T47D (cell line): ENCODE results near the gene AQP10.
"Not testable (repeated sequence)": the region's sequence is repeated elsewhere in the genome, so short reads cannot be mapped to it uniquely, and the experiment has no call there.

Experiments
- DNase-seq, 2 experiments: peaks; one replicate each; pipeline versions ENCODE4 v3.0.0 to v3.0.0-alpha.2; 2011 to 2012; ENCODE audit warnings: low read depth in 1 of 2, low spot score in 1 of 2
- JUND ChIP-seq: IDR thresholded peaks from 2 replicates; pipeline ENCODE4 v1.6.1; 2012; ENCODE audit warnings: low read depth
- in situ Hi-C: cut with HindIII; loops from 2 replicates; pipeline ENCODE4 v1.10.0; 2016; ENCODE audit warnings: low sequenced_read_pairs, low pct_unique_long_range_greater_than_20kb

The AQP10 gene

GRCh38 chr1:154360288-154360687 lies 39.4 kb downstream of the AQP10 start:
- TF ChIP-seq JUND, result no peak
- in situ Hi-C loops, result no loop called here
- no peak for DNase-seq

- in situ Hi-C loops, DNase-seq: not testable (repeated sequence)
Measured at GRCh38 chr1:154360881-154361280, 40.0 kb downstream of the AQP10 start.

GRCh38 chr1:154361357-154361756 lies 40.5 kb downstream of the AQP10 start:
- in situ Hi-C loops, result no loop called here
- DNase-seq, result no peak

GRCh38 chr1:154371436-154371835 lies 50.5 kb downstream of the AQP10 start:
- in situ Hi-C loops, result no loop called here
- no peak for DNase-seq
- no peak for TF ChIP-seq JUND

More at GRCh38 chr1:154361357-154361756, 40.5 kb downstream of the AQP10 start:
- TF ChIP-seq JUND, result no peak

GRCh38 chr1:154373777-154374357 lies 53.0 kb downstream of the AQP10 start:
- DNase-seq, in situ Hi-C loops: not testable (repeated sequence)
